CD4-positive, alpha-beta T cell treated with Interleukin-12 subunit alpha and Interleukin-12 subunit beta, for 1 hour (primary cell): Measurements from ENCODE around the gene TBX19.

ENCODE experiments used
- DNase-seq: peaks from one replicate; pipeline ENCODE4 v3.0.0-alpha.2; 2020

Gene TBX19

DNA sequence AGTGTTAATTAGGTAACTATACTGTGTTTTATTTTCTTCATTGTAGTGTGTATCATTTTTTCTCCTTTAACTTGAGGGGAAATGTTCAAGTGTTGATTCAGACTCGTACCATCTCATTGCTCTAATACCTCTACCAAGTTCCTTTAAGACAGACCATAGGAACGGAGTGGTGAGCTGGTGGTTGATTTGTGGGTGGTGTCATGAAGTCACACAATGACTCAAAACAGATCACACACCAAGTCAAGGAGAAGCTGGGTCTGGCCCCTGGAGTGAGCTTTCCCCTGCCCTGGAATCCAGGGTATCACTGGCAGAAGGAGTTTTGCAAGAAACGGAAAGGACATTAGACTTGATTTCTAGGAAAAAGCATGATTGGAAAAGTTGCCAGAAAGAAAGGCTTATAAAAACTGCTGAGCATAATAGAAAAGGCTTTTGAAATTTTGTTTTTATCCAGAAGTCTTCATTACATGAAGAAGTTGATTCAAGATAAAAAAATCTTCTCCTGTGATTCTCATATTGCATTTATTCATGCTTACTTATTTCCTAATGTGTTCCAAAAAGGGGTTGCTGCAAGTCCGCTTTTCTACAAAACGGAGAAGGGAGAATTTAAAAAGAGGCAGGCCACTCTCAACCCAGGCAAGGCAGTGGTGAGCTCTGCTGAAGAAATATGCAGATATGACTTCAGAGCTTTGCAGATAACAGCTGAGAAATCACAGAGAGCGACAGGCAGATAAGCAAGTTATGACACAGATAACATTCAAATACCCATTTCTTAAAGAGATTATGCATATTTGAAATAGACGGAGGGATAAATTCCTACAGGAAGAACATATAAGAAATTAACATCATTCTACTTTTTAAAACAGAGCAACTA lies 79.7 kb downstream of the TBX19 start:
- no peak for DNase-seq

DNA sequence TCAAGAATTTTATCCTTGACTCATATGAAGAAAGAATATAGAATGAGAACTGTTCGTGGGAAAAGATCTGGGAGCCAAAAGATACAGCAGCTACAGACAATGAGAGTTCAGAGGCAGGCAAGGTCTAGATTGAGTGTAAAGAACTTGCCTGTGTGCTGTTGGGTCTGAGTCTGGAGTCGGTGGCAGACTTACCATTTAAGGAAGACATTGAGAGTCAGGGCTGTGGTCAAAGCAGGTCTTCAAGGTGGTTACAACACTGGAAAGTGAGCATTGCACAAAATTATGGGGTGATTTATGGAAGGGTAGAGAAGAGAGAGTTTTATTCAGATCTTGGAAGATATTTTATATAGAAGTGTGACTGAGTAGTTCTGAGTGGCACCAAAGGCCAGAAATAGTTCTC lies 80.6 kb downstream of the TBX19 start:
- no peak for DNase-seq

DNA sequence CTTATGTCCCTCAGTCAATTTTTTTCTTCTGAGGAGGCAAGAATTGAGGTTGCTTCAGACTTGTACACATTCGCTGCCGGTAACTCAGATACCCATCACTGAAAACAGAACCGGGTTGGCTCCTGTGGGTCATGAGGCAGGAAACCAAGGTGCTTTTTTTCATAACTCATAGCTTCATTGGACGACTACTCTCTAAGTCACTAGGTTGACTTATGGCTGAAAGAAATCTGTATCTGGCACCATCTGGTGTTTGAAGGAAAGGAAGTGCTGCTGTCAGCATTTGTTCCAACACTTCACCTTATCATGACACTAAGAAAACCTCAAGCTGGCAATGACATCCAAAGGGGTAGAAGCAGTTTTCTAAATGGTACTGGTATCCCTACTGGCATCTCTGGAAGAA lies 82.3 kb downstream of the TBX19 start:
- peak; percentile 79 for DNase-seq
